Measurements from ENCODE around the gene CCSER2.

Gene CCSER2

GRCh38 chr10:84395581-84395980, 67.2 kb downstream of the CCSER2 start:
- TF ChIP-seq, protein P1, sequence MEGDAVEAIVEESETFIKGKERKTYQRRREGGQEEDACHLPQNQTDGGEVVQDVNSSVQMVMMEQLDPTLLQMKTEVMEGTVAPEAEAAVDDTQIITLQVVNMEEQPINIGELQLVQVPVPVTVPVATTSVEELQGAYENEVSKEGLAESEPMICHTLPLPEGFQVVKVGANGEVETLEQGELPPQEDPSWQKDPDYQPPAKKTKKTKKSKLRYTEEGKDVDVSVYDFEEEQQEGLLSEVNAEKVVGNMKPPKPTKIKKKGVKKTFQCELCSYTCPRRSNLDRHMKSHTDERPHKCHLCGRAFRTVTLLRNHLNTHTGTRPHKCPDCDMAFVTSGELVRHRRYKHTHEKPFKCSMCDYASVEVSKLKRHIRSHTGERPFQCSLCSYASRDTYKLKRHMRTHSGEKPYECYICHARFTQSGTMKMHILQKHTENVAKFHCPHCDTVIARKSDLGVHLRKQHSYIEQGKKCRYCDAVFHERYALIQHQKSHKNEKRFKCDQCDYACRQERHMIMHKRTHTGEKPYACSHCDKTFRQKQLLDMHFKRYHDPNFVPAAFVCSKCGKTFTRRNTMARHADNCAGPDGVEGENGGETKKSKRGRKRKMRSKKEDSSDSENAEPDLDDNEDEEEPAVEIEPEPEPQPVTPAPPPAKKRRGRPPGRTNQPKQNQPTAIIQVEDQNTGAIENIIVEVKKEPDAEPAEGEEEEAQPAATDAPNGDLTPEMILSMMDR (IDR thresholded peaks at IDR 0.05; ENCODE audit: extremely low read depth, insufficient read depth, missing control alignments) = no peak
- no peak for DNase-seq (ENCODE audit: low spot score)

DNA sequence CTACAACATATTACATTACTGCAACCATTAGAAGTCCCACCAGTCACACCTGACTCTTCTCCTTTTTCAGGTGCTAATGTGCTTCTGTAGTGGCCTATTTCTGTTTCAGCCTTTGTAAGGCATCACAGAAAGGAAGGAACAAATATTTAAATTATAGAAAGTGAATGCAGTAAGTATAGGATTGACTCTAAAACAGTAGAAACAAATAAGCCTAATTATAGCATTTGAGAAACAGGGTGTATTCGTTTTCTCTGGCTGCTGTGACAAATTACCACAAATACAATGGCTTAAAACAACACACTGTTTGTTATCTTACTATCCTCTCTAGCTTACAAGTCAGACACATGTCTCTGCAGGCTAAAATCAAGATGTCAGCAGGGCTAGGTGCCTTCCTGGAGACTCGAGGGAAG, 69.4 kb downstream of the CCSER2 start:
- DNase-seq (ENCODE audit: low spot score) = no peak
- TF ChIP-seq, protein P1 (IDR thresholded peaks at IDR 0.05; ENCODE audit: extremely low read depth, insufficient read depth, missing control alignments) = no peak
- in situ Hi-C loops (cut with MboI; ENCODE audit: low pct_unique_long_range_greater_than_20kb, low sequenced_read_pairs, unreplicated experiment) = no loop called here

More at GRCh38 chr10:84395581-84395980, 67.2 kb downstream of the CCSER2 start:
- in situ Hi-C loops (cut with MboI; ENCODE audit: low pct_unique_long_range_greater_than_20kb, low sequenced_read_pairs, unreplicated experiment) = no loop called here

DNA sequence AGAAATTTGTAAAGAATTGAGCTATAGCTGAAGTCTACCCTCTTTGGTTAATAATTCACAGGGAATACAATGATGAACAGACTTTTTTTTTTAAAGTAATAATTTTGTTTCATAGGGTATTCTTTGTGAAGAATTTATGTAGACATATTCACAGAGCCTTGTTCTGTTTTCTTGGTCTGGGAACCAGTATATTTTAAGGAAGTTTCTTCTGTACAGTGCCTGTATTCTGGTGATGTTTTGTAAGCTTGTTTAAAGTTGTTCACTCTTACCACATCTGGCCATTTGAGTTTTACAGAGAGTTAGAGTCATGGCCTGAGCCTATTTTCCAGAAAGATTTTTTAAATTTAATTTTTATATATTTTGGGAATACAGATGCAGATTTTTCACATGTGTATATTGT, 70.3 kb downstream of the CCSER2 start:
- TF ChIP-seq, protein P1 (IDR thresholded peaks at IDR 0.05; ENCODE audit: extremely low read depth, insufficient read depth, missing control alignments) = no peak
- DNase-seq (ENCODE audit: low spot score) = no peak
- in situ Hi-C loops (cut with MboI; ENCODE audit: low pct_unique_long_range_greater_than_20kb, low sequenced_read_pairs, unreplicated experiment) = no loop called here

GRCh38 chr10:84401854-84402611, 73.6 kb downstream of the CCSER2 start:
- no peak for DNase-seq (ENCODE audit: low spot score)
- in situ Hi-C loops (cut with MboI; ENCODE audit: low pct_unique_long_range_greater_than_20kb, low sequenced_read_pairs, unreplicated experiment) = no loop called here
- TF ChIP-seq, protein P1 (IDR thresholded peaks at IDR 0.05; ENCODE audit: extremely low read depth, insufficient read depth, missing control alignments) = no peak

GRCh38 chr10:84404783-84405182, 76.4 kb downstream of the CCSER2 start:
- in situ Hi-C loops (cut with MboI; ENCODE audit: low pct_unique_long_range_greater_than_20kb, low sequenced_read_pairs, unreplicated experiment) = no loop called here
- TF ChIP-seq, protein P1 (IDR thresholded peaks at IDR 0.05; ENCODE audit: extremely low read depth, insufficient read depth, missing control alignments) = no peak

DNA sequence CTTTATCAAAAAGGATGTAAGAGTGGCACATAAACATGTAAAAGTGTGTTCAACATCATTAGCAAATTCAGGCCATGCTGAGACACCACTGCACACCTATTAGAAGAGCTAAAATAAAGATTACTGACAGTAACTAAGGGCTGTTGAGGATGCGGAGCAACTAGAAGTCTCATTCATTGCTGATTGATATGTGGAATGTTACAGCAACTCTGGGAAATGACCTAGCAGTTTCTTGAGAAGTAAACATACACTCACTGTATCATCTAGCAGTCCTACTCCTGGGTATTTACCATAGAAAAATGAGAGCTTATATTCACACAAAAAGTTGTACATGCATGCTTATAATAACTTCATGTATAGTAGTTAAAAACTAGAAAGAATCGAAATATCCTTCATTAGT, 77.3 kb downstream of the CCSER2 start:
- DNase-seq (ENCODE audit: low spot score) = no peak
- in situ Hi-C loops (cut with MboI; ENCODE audit: low pct_unique_long_range_greater_than_20kb, low sequenced_read_pairs, unreplicated experiment) = no loop called here
- TF ChIP-seq, protein P1 (IDR thresholded peaks at IDR 0.05; ENCODE audit: extremely low read depth, insufficient read depth, missing control alignments) = no peak

More at GRCh38 chr10:84404783-84405182, 76.4 kb downstream of the CCSER2 start:
- no peak for DNase-seq (ENCODE audit: low spot score)
